Hepatocyte (in vitro differentiated cells): ENCODE data around the gene BPIFA1.

Experiments
- CTCF ChIP-seq: fragments of 200-600 bp; sonication (generic); IDR thresholded peaks from 2 replicates; pipeline ENCODE4 v1.5.1; 2016; ENCODE audit warnings: antibody characterized with exemption, mild to moderate bottlenecking; ENCODE audit not compliant: poor library complexity
- EZH2 ChIP-seq: fragments of 200-600 bp; sonication (generic); IDR thresholded peaks from 2 replicates; pipeline ENCODE4 v1.6.1; 2016; ENCODE audit warnings: antibody characterized with exemption, mild to moderate bottlenecking, borderline replicate concordance
- EZH2phosphoT487 ChIP-seq: fragments of 200-600 bp; sonication (generic); IDR thresholded peaks from one replicate; pipeline ENCODE4 v1.6.1; 2018; ENCODE audit warnings: antibody characterized with exemption, mild to moderate bottlenecking, low read depth, moderate library complexity; ENCODE audit not compliant: unreplicated experiment, severe bottlenecking

- no peak for TF ChIP-seq EZH2
- no peak for TF ChIP-seq CTCF
- TF ChIP-seq EZH2phosphoT487: no peak
Measured at GRCh38 chr20:33276303-33277113, 40.7 kb downstream of the BPIFA1 start.
